ENCODE data around the gene MIF.
"Not testable (repeated sequence)": the region's sequence is repeated elsewhere in the genome, so short reads cannot be mapped to it uniquely, and the experiment has no call there.

MIF gene

DNA sequence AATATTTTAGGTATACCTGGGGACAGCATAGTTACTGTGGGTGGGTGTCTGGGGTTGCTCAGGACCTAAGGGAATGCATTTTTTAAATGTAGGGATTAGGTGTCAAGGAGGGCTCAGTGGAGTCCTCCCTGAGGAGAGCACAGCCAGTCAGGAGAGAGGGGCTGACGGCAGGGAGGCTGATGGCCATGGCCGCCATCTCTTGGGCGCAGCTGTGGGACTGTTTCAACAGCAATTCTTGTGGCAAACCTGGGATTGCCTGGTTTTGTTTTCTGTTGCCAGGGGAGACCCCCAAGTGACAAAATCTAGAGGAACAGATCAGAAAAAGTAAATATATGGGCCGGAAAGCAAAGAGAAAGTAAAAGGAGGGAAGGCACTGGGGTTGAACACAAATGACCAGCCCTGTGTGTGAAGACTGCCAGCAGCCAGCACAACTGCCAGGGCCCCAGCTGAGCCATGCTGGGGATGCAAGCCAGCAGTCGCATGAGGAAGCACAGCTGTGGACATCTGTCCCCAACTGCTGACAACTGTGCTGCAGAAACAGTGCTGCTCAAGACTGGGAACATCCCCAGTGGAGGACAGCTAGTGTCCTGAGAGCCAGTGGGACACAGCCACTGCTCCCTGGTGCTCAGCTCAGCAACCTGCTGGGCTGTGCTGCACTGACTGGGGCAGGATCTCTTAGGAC is 10.5 kb downstream of the MIF start:
- no peak for DNase-seq

DNA sequence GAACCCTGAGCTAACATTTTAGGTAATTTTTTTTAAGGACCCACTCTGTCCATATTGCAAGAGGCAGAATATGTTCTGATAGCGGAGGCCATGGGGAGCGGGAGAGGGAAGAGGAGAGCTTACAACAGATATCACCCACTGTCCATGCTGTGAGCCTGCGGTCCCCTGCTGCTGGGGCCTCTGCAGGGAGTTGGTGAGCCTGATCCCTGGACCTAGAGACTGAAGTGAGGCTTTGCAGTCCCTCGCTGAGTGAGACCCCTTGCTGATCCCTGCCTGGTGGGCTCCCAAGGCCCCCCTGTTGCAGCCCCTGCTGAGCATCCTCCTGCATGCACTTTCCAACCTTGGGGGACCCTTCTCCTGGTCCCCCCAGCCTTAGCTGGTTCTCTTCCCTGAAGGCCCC is 12.5 kb downstream of the MIF start:
- DNase-seq = no peak

DNA sequence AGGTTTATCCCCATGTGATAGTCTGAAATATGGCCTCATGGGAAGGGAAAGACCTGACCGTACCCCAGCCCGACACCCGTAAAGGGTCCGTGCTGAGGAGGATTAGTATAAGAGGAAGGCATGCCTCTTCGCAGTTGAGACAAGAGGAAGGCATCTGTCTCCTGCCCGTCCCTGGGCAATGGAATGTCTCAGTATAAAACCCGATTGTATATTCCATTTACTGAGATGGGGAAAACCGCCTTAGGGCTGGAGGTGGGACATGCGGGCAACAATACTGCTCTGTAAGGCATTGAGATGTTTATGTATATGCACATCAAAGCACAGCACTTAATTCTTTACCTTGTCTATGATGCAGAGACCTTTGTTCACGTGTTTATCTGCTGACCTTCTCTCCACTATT is 13.2 kb downstream of the MIF start:
- not testable (repeated sequence) for DNase-seq

DNA sequence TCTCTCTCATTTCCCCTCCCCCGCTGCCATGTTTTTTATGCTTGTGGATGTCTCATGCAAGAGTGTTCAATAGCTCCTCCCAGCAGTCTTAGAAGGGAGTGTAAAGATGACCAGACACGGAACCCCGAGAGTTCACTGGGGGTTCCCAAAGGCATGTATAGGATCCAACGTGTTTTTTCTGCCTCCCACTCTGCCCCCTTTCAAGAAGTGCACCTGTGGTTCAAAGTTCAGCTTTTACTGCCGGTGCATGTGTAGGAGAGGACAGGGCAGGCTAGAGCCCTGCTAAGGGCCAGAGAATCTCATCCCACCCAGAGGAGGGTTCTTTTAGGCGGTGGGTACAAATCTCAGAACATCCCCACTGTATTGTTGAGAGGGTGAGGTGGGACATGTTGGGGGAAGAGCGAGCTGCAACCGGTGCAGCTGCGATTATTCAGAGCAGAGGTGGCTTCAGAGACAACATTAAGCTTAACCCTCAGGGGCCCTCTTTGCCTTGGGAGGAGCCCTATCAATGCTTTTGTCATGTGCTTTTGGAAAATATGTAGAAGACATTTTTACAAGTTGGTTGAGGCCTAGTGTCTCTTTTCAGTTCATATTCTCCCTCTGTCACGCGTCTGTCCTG is 14.5 kb downstream of the MIF start:
- no peak for DNase-seq

DNA sequence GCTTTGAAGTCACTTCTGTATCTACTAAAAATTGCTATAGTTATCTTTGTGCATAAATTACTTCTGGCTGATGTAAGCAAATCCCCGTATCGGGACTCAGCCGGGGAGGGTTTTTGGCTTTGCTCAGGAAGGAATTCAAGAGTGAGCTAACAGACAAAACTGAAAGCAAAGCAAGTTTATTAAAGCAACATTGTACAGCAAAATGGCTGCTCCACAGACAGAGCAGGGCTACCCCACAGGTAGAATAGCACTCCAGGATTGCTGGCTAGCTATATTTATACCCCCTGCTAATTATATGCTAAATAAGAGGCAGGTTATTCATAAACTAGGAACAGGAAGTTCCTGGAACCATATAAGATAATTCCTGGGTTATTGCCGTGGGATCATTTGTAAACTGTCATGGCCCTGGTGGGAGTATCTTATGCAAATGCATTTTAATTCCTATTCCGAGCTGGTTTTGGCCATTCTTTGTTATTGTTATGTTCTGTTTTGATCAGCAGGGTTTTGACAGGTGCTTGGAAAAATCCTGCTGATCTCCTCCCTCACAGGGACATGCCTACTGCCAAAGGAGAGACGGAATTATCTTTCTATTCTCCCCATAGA is 15.2 kb downstream of the MIF start:
- no peak for DNase-seq

DNA sequence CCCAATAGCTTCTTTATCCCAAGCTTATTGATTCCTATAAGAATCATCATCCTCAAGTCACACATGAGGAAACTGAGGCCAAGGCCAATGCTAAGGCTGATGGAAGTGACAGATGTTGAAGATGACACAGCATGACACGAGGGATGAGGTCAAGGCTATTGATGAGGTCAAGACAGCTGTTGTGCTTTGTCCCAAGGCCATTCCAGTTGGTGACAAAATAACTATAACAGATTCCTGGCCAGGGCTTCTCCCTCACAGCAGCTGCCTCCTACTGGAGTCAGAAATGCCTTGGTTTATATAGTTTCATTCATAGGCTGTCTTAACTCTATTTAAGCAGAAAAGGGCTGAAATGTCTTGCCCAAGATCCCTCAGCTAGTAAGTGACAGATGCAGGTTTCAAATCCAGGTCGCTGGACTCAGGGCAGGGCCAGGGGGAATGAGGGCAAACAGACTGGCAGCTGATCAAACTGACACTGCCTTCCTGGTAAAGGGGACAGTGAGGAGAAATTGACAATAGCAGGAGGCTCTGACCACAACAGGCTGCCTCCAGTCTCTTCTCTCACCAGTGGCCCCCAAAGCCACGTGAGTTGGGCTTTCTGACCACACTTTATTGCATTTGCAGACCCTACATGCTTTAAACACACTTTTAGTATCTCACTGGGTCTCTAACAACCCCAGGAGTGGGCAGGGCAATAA is 16.5 kb downstream of the MIF start:
- DNase-seq = no peak

DNA sequence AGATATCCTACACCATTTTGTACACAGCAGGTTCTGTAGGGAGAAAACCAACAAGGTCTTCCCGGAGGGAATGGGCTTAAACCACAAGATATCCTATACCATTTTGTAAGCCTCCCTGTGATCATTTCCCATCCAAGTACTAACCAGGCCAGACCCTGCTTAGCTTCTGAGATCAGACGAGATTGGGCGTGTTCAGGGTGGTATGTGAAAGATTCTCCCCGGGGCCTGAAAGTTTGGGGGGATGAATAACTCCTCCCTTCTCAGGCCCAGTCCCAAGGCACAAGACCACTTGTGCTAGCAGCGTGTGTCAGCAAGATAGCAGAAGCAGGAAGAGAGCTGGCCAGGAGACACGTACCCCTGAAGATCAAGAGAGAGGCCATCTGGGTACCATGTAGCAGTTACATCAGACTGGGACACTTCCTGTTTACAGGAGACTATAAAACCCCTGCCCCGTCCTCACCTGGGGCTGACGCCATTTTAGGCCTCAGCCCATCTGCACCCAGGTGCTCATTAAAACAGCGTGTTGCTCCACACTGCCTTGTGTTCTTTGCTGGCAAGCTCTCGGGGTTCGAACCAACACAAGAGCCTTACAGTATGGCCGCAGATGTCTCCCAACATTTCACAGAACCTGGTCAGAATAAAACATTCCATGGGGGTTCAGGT is 17.3 kb downstream of the MIF start:
- DNase-seq = no peak

DNA sequence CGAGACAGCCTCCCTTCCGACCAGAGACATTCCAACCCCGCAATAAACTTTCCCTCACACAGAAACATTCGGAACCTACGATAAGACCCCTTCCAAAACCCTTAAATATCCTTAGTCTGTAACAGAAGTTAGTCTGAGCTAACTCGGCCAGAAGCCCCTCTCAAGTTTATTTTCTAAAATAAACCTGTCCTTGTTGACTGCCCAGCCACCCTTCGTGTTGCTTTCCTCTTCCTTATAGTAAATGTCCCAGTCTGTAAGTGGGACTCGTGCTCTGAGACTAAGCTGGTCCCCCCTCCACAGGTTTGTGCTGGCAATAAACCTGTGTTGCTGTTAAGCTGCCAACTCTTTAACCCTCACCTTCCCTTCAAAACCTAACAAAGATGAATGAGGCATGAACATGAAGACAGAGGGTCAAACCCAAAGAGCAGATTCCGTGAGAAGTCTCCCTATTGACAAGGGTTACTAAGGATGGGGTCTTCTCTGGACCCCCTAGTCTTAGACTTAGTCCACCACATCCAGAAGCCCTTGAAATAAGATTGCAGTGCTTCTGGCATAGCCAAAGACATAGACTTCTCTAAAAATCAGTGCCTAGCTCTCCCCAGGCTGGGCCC is 18.2 kb downstream of the MIF start:
- DNase-seq = no peak

DNA sequence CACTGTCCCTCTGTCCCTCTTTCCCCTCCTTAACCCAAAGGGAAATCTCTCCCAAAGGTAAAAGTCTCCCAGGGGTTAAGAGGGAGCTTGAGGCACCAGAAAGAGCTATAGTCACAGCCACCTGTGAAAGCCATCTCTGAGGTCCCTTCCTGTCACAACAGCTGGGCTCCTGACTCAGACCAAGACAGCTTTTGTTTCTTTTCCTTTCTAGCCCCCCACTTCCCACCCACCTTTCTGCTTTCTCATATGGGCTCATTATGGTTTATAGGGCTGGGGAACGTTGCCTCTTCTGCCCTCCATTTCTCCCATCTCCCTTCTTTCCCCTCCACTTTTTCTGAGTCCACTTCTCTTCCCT is 19.1 kb downstream of the MIF start:
- no peak for DNase-seq

DNA sequence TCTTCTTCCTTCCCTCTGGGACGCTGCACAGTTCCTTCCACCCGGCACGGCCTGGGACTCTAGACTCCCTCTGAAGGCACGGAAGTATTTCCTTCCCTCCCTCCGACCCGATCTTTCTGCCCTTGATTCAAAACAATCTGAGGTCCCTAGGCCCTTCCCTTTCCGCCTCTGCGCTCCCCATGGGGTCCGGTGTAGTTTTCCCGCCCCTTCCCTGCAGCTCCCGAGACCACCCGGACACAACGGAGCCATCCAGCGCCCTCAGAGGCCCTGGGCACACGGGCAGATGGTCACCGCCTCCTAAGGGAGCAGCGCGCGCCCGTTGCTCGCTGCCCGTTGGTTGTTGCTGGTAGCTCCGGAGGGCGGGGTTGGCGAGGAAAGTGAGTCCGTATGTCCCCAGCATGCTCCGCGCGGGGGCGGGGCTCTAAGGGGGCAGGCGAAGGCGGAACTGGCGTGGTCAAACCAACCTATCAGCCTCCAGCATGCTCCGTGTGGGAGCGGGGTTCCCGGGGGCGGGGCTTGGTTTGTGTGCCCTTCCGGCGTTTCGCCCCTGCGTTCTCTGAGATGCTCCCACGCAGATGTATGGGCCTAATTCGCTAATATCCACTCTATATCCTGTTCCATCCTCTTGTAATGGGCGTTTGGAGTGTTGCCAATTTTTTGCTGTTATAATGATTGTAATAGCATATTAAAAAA is 19.6 kb downstream of the MIF start:
- DNase-seq = peak; percentile 99

DNA sequence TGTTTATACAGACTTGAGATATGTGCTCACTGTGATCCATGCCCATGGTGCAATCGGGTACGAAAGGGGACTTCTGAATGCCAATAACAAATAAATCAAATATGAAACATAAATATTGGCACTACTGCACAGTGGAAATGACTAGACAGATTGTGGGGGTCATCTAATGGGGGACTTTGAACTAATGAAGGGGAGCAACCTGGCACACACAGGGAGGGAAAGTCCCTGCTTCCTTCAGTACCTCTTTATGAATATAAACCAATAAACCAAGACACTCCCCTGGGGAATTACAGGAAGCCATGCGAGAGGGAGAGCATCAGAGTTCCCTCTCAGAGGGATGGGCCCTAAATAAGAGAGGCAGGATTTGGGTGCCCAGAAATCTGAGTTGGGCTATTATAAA is 21.1 kb downstream of the MIF start:
- DNase-seq = no peak

DNA sequence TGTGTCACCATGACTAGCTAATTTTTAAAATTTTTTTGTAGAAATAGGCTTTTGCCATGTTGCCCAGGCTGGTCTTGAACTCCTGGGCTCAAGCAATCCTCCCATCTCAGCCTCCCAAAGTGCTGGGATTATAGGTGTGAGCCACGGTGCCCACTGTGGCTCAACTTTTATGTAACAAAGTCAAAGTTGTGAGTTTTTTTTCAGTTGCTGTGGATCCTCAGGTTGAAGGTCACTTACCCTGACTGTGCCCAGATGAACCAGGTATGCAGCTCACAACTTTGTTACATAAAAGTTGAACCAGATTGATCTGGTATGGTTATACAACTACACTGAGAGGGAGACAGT is 26.1 kb downstream of the MIF start:
- not testable (repeated sequence) for DNase-seq

DNA sequence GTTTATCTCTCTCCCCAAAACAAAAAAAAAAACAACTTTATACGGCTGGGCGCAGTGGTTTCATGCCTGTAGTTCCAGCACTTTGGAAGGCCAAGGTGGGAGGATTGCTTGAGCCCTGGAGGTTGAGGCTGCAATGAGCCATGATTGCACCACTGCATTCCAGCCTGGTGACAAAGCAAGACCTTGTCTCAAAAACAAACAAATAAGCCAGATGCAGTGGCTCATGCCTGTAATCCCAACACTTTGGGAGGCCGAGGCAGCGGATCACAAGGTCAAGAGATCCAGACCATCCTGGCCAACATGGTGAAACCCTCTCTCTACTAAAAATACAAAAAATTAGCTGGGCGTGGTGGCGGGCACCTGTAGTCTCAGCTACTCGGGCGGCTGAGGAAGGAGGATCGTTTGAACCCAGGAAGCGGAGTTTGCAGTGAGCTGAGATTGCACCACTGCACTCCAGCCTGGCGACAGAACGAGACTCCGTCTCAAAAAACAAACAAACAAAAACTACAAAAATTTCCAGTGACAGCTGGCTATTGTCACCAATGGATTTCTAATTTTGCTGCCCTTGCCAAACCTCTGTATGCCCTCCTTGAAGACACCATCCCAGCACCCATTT is 27.5 kb downstream of the MIF start:
- not testable (repeated sequence) for DNase-seq

DNA sequence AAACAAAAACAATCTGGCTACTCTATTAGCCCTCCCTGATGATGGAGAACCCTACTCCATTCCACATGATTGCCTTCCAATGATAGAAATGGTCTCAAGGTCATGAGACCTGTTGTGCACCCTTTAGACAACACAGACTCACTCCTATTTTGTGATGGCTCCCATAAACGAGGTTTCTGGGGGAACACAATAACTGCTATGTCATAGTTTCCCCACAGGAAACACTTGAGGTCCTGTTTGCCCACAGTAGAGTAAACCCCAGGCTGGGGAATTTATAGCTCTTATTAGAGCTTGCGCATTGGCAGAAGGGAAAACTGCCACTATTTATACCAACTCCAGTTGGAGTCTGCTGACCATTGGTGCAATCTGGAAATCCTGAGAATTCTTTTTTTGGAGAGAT is 28.7 kb downstream of the MIF start:
- DNase-seq = no peak

DNA sequence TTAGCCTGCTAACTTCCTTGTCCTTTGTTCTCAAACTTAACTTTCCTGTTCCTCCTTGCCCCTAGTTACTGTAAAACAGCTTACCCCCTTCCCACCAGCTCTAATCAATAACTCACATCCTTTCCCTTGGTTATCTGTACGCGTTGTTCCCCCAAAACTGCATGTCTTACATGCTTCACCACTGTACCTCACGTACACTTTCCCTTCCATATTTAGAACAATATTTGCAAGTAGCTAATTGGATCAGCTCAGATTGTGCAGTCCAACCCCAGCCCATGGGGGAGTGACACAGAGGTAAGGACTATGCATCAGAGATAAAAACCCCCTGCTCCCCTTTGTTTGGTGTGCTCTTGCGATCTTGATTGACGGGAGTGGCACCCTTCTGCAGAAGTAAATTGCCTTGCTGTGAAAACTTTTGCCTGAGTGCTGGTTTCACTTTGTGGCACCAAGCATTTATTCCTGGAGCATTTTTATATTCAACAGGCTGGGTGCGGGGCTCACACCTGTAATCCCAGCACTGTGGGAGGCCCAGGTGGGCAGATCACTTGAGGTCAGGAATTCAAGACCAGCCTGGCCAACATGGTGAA is 30.9 kb downstream of the MIF start:
- DNase-seq = no peak

DNA sequence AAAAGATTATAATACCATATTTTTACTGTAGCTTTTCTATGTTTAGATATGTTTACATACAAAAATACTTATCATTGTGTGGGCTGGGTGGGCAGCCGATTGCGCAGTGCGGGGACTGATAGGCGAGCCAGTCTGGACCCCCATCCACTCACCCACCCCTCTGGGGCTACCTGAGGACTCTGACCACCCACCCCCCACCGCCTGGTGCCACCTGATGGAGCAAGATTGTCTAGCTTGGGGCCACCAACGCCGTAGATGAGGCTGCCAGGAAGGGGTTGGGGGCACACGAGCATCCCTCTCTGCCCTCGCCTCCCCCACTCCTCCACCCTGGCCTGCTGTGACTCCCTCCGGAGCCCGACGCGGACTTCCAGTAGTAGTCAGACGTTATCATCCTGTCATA is 32.4 kb downstream of the MIF start:
- DNase-seq = no peak

DNA sequence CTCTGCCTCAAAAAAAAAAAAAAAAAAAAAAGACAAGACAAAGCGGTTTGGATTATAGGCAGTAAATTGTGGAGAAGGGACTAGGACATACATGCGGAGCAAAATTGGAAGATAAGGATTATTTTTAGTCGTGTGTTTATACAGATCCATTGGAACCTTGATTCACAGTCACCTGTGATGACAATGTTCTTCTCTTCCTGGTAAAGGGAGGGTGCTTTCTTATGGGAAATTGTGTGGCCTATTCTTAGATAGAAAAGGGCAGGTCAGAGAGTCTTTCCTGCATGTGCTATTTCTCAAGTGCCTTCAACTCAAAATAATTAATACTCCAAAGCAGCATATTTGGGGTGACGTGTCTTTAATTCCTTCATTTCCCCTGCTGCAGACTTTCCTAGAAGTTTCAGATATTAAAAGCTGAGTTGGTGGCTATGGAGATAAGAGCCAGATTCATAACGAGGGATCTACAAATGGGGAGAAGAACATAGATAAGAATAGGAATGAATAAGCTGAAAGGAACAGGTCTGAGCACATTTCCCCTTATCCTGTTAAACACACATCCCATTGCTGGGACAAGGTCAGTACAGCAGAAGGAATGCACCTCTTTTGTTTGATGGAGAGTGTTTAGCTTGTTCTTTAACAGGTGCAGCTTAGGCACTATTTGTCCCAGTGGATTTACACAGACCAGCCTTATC is 44.3 kb downstream of the MIF start:
- no peak for DNase-seq

DNA sequence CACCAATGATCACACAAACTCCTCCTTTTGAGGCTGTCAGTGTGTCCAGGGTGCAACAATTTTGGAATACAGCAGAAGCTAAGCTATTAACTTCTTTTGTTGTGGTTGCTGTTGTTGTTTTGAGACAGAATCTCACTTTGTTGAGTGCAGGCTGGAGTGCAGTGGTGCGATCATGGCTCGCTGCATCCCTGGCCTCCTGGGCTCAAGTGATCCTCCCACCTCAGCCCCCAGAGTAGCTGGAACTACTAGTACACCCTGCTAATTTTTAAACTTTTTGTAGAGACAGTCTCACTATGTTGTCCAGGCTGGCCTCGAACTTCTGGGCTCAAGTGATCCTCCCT is 44.8 kb downstream of the MIF start:
- DNase-seq = no peak

DNA sequence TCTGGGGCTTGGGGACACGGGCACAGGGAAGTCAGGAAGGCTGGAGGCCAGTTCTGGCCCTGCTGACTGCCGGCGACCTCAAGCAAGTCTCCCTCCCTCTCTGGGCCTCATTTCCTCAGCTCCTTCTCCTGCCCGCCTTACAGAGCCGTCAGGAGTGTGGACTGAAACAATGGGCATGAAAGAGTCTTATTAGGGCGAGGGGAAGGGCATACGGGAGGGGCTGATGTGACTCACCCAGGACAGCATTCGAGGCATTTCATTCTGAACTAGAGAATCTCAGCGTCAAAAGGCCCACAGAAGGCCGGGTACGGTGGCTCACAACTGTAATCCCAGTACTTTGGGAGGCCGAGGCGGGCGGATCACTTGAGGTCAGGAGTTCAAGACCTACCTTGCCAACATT is 46.0 kb downstream of the MIF start:
- DNase-seq = not testable (repeated sequence)
